Testis (tissue), 2 donors: ENCODE measurements around the gene GSC2.

Experiments
- CTCF ChIP-seq, 3 experiments: fragments of 450-650 bp in 2 of 3; fragments of 200-600 bp in 1 of 3; sonication (generic) in 1 of 3; IDR thresholded peaks; one replicate each; pipeline ENCODE4 v1.5.1; 2016 to 2019; ENCODE audit warnings: antibody characterized with exemption in 3 of 3, mild to moderate bottlenecking in 2 of 3, moderate library complexity in 1 of 3
- POLR2A ChIP-seq: fragments of 450-650 bp; IDR thresholded peaks from one replicate; pipeline ENCODE4 v1.6.1; 2017; ENCODE audit warnings: antibody characterized with exemption, mild to moderate bottlenecking, moderate library complexity

- TF ChIP-seq CTCF (IDR thresholded peaks at IDR 0.05) (no peak), POLR2A (no peak)
Observed at GRCh38 chr22:19130959-19131684, 19.0 kb downstream of the GSC2 start, which contains the start of gene TSSK2.
